Activated naive CD4-positive, alpha-beta T cell treated with anti-CD3 and anti-CD28 coated beads, Interleukin-2, amount 50 U/mL, for 16 hours (primary cell): Measurements from ENCODE around the gene FNDC3B.

Experiments used
- DNase-seq: peaks from one replicate; pipeline ENCODE4 v3.0.0-alpha.2; 2020

Gene FNDC3B

DNA sequence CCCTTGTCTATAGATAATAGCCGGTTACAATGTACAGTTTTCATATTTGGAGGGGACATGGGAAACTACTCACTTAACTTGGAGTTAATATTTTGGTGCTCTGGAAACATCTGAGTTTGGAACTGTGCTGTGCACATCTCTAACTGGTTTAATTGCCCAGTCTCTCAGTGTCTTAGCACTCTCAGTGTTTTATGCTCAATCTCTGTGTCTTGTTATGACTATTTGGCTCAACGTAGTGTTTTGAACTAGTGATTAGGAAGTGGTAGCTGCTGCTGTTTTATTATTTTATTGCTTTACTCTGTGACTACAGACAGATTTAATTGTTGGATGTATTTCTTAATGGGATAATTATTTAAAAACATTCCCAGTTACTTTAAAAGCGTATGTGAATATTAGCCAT lies 17.0 kb downstream of the FNDC3B start:
- no peak for DNase-seq

DNA sequence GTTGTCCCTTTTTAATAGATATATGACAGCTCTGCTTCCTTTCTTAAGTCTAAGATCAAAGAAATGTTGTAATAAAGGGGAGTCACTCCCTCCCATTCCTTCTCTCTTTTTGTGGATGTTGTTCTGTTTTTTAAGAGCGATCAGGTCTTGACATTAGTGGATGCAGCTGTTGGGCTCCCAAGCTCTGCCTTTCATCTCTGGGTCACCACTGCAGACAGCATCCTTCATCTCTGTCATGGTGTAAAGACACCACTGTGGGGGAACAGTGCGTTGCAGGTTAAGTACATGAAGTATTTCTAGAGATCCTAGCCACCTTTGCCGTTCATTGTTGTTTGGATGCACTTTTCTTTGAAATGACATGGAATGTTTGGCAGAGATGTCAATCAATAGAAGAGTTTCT lies 17.7 kb downstream of the FNDC3B start:
- DNase-seq: no peak

DNA sequence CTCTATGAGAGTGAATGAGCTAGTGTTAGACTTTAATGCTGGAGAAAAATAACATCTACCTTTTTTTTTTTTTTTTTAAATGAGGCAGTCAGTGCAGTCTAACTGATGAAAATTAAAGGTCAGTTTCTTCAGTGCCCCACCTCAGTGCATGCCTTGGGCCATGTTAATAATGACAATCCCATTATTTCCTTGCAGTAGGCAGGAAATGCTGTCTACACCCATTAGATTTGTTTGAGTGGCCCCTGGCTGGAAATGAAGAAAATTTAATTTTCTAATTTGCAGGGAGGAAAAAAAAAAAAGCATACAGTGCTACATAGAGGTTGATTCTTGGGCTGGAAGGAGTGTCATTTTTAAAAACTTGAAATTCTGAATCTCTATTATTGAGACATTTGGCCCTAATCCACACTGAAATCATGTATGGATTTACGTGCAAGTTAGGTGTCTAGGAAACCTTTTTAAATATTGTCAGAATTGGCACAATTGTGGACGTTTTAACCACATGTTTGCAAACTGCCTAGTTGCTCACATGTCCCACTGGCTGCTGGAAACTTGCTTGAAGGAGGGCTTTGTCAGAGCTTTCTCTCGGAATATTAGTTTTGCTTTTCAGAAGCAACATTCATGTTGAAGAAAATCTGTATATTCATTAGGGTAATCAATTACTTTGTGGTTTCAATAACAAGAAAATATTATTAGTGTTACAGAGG lies 18.4 kb downstream of the FNDC3B start:
- no peak for DNase-seq

DNA sequence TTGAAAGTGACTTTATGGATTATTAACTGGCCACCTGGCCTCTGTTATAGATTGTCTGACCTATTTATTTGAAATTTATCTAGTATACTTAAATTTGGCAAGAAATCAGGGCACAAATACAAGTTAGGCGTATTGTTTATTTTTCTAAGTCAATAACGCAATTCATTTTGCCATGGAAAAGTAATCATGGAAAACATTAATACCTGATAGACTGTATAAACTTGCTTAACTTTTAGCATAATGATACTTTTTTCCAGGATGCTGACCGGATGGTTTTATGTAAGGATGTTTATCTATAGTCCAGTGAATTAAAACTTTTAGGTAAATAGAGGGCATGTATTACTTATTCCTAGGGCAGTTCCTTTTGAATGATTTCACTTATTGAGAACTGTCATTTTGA lies 20.2 kb downstream of the FNDC3B start:
- no peak for DNase-seq

DNA sequence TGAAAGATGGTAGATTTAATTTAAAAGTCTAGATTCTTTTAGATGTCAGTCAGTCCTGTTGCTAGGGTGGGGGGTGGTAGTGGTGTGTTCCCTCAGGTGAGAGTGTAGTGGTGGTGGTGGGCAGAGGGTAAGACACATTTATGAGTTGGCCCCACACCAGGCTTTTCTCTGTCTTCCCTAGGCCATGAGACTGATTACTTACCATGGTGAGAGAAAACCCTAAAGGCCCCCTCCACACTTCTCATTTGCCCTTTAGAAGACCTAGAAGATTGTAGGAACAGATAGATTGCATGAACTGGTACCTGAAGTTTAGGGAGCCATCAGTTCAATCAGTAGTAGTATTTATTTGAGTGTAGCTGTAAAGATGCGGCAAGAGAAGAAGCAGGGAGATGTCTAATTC lies 20.9 kb downstream of the FNDC3B start:
- DNase-seq: no peak

DNA sequence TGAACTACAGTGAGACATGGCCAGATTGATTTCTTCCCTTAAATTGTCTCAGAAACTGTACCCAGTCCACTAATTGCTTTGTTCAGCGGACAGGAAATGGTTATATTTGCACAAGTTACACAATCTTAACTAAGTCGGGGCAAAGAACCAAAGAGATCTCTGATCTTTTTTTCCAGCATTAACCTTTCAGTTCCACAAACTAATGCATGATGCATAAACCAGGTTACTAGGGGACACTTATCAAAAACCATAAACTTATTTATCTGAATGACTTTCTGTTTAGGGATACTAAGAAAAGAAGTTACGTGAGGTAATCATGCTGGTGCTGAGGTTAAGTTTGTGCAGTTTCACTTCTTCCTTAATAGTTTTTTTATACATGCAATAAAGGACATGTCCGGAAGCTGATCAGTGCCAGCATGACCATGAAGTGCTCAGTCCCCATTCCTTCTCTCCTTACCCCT lies 22.4 kb downstream of the FNDC3B start:
- DNase-seq: no peak

DNA sequence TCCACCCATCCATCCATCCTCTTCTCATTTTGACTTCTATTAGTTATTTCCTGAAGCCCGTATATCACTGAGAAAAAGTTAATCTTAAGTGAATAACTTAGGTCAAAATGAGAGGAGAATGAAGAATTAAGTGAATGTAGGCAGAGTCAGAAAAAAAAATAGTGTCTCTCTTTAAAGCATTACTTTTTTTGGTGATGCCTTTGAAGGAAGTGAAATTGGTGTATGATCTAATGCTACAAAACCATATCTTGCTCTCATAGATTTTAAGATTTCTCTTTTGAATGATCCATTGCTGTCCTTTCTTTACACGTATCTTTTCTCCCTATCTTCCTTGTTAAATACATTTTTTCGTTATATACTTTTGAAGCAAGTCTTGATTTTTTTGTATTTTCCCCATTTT lies 23.4 kb downstream of the FNDC3B start:
- DNase-seq: no peak

DNA sequence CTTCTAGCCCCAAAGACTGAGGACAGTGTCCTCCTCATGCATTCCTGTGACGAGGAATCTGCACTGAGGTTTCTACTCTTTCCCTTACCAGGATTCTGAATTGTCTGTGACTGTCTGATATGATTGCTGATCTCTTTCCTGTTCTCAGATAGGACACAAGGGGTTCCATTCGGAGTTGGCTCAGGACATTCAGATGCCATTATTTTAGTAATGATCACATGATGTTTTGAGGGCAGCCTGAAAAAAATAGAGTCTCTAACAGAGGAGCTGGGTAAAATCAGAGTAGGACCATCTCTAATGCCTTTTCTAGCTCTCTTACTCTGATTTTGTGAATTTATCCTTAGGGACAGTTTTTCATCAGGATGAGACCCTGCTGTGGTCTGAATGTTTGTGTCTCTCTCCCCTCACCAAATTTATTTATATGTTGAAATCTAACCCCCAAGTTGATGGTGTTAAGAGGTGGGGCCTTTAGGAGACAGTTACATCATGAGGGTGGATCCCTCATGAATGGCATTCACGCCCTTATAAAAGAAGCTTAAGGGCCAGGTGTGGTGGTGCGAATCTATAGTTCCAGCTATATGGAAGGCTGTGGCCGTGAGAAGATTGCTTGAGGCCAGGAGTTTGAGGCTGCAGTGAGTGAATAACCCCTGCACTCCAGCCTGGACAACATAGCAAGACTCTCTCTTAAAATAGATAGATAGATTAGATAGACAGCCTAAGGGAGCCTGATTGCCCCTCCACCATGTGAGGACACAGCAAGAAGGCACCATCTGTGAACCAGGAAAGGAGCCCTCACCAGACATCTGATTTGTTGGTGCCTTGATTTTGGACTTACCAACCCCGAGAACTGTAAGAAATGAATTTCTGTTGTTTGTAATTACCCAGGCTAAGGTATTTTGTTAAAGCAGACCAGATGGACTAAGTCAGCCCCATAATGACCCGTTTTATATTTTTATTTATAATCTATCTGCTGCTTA lies 24.4 kb downstream of the FNDC3B start:
- DNase-seq: no peak

DNA sequence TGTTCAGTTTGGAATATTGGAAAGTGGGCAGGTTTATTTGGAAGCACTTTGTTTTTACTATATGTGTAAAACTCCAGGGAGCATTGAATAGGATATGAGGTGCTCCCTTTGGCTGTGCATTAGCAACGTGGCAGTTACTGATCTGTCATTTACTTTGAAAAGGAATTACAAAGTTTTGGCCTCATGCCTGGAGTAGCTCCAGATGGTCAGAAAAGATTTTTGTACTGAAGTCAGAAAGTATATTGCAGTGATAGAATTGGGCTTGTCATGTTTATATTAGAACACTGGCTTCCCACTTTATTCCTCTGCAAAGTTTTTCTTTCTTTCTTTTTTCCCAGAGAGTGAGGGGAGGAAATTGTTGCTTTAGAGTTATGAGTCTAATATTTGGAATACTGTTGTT lies 26.1 kb downstream of the FNDC3B start:
- no peak for DNase-seq

DNA sequence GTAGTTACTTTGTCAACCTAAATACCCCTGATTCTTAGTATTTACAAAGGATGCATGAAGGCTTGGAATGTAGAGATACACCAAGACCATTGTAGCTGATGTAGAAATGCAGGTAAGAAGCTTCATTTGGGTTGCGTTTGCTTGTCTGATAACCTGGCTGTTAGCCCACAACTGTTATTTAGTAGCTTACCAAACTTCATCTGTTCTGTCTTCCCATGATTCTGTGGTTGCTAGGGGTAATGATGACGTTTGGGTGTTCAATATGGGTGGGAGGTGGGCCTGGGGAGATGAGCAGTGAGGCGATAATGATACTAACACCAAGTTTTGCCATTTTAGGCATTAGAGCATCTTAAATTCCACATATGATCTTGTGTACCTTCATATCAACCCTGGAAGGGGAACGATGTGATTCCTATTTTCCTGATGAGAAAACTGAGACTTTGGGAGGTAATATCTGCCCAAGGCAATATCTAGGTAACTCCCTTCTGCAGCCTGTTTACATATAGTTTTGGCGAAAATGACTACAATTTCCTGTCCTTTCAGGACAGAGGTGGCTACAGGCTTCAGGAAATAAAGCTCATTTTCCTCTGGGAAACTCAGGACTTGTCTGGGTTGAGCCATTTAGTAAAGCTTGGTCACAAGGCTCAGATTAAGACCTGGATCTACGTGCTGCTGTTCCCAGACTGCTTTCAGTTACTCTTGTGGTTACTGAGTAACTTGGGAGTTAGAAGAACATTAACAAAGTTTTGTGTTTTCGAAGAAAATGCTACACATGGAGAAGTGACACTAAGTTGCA lies 26.8 kb downstream of the FNDC3B start:
- no peak for DNase-seq

DNA sequence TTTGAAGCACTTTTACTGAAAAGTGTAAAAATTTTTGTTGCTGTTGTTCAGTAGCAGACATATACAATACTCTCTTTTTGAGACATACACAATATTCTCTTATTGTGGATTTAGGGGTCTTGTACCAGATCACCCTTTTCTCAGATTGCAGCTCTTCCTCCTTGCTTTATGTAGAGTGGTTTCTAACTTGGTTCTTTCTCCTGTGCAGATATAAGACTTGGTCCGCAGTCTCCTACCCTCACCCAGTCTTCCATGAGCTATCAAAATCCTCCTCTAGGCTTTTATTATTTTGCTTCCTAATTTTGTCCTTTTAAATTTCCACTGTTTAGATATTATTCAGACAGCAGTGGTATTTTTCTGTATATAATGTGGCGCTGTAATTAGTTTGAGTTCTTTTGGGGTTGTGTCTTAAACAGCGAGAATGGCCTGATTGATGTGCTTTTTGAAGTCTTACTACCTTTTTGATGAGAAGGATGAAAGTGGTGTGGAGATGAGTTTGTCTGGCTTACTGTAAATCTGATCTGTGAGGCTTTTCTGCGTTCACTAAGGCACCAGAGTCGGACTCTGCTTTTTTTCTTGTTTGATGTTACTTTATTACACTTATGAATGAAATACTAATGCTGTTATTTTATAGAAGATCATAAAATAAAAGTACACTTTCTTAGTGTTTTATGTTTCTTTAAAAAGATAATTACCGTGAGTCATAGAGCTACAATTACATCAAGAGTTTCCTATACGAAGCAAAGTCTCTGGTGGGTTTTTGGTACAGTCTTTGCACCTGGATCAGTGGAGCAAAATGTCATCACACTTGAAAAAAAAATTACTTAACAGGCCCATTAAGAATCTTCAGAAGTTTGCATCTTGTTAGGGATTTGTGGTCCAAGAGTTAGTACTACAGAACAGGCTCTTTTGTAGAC lies 27.8 kb downstream of the FNDC3B start:
- DNase-seq: no peak

DNA sequence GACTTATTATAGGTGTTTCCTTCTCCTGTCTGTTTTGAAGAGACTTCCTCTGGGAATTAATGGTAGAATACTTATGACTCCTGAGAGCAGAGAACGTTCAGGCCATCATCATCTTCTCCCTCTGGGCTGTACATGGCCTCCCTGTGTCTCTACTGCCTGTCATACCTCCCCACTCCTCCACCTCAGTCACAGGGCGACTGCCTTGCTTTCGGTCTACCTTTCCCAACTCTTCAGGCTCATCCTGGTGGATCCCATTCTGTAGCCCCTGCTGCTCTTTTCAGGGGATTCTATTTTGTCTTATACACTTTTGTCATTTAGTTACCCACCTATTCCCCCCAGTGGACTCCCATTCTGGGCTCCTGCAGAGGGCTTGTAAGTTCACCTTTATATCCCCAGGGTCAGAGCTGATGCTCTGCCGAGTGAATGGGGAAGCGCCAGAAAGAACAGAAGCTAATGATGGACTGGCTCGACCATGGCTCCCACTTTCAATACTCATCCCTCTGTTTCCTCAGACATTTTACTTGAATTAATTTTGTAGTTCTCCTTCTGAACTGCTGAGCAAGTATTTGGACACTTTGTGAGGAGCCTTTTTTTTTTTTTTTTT lies 28.6 kb downstream of the FNDC3B start:
- DNase-seq: no peak

DNA sequence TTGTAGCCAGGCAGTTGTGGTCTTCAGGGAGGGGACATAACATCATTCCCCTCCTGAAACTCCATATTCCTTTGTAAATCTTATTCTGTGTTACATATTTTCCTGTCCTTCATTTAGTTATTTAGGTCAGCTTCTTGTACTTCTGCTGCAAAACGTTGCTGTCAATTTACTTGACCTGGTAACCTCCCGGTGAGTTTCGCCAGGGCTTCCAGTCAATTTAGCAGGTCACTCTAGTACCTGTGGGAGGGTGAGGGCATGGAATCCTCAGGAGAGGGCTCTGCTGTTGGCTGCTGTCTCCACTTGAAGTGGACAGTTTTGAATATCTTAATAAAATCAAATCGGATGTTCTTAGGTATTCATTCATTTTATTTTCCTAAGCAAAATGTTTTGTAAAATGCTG lies 29.6 kb downstream of the FNDC3B start:
- no peak for DNase-seq

DNA sequence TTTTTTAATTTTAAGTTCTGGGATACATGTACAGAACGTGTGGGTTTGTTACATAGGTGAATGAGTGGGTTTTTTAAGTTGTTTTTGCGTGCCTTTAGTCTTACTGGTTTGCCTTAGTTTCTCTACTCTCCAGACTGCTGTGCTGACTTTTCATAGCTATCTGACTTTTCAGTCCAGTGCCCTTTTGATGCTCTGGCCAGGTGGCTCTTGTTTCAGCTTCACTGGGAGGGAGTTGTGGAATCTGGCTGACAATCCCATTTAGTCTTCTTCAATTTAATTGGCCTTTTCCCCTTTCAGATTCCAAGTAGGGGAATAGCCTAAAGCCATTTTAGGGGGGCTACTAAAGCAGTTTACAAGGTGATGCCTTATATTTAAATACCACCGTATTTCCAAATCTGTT lies 30.1 kb downstream of the FNDC3B start:
- DNase-seq: no peak

DNA sequence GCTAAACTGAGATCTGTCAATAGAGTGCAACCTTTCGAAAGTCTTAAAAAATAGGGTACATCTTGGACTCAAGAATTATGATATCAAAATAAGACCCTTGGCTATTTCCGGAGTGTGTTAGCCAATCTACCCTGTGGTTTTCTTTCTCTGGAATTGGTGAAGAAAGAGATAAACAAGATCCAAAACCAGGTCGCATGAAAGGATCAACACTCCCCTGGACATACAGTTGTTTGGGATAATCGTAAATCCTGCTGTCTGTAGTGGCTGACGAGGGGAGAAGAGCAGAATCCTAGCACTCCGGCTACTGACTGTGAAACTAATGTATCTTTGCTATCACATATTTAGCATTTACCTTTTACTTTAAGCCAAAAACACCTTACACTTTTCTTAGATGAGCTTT lies 30.9 kb downstream of the FNDC3B start:
- DNase-seq: no peak

DNA sequence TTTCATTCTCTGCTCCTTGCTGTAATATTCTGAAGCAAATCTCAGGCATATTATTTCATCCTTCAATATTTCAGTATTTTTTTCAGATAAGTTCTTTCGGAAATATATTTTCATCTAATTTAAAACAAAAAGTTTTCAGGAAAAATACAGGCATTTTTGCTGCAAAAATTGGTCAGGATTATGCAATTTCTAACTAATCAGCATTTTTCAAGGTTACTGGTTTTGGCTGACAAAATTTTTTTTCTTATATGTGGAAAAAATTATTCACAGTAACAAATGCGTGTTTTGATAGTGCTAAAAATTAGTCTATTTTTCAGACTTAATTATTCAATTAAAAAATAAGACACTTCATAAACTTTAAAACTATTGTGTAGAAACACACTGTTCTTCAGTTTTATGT lies 31.4 kb downstream of the FNDC3B start:
- DNase-seq: no peak

DNA sequence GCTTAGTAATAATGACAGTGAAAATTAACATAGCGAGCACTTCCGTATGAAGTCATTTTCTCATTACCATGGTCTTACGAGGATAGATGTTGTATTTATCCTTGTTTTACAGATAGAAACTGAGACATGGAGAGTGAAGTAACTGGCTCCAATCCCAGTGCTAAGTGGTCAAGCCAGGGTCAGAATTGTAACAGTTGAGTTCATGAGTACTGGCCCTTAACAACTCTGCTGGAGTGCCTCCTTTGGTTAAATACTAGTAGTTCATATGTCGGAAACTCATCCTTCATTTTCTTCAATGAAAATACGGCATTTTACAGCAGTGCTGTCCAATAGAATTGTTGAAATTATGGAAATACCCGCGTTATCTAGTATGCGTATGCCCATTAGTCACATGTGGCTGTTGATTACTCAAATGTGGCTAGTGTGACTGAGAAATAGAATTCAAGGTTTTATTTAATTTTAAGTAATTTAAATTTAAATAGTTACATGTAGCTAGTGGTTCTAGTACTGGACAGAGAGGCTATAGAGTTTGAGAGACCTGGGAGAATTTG lies 32.5 kb downstream of the FNDC3B start:
- no peak for DNase-seq

DNA sequence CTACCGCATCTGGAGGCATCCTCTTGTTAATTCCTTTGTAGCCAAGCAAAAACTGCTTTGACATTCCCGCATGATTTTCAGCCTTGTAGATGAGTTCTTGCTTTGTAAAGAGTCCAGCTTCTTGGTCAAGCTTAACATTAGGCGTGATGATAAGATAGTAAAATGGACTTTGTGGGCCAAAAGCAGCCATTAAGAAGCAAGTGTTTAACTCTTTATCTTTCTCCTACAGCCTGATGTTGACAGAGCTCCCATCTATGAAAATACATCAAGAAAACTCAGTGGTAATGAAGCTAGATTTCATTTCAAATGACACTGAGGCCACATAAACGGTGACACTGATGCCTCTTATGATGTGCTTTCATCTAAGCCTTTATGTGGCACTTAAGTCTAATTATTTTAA lies 33.2 kb downstream of the FNDC3B start:
- no peak for DNase-seq

DNA sequence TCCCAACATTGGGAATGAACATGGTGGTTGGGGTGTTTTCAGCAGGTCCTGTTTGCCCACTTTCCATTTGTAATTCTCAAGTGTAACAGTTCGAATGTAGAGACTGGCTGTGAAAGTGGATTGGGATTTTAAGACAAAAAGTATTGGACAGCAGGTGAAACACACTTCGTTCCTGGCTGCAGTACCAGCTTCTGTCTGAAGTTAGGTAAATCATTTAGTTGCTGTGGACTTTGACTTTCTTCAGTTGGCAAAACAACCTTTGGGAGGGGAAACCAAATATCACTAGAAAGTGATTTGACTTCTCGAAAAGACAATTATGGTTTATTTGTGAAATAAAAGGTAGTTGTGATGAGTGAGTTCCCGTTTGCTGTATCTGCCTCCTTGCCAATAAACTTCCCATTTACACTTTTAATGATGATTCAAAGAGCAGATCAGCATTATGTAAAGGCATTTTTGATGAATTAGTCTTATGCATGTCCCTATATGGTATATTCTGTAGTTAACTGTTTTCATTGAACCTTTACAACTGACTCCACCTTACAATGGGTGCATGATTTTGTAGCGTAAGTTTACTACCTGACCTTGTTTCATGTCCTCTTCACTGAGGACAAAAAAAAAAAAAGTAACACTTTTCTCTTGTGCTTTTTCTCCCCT lies 34.0 kb downstream of the FNDC3B start:
- no peak for DNase-seq

DNA sequence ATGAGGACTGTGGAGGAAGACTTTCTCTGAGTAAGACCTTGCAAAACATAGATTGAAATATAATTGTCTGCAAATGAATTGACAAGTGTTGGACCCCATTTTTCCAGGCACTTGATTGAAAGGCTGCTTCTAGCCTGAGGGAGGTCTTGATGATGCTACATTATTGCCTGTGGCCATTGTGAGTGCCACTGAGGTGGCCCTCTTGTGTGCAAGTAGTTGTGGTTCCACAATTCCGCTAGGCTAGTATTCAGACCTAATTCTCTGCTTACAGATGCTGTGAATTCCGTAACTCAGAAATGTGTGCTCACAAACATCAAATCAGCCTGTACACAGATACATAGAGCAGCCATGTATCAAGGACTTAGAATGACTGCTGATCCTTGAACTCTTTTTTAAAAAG lies 34.7 kb downstream of the FNDC3B start:
- DNase-seq: no peak

DNA sequence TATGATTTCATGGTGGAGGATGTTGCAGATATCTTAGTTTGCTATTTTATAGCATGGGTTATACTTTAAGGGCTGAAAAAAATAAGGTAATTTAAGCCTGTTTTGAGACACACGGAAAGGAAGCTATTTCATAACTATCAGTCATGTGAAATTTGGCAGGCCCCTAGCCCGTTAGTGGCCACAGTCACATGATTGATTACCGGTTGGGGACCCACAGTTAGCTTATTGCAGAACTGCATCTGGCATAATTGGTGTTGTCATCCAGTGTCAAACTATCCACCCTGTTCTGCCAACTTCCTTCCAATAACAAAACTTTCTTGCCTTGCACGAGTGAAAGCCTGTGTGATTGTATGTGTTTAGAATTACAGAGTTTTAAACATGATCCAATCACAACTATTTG lies 35.2 kb downstream of the FNDC3B start:
- DNase-seq: no peak
